Superior temporal gyrus (tissue), 1 donor: Measurements from ENCODE around the gene GRM7.

Experiments used
- DNase-seq: peaks from one replicate; pipeline ENCODE4 v3.0.0-alpha.2; 2016; ENCODE audit errors: extremely low spot score

Gene GRM7

GRCh38 chr3:7787871-7788828 lies 927.2 kb downstream of the GRM7 start:
- peak; percentile 22 for DNase-seq

DNA sequence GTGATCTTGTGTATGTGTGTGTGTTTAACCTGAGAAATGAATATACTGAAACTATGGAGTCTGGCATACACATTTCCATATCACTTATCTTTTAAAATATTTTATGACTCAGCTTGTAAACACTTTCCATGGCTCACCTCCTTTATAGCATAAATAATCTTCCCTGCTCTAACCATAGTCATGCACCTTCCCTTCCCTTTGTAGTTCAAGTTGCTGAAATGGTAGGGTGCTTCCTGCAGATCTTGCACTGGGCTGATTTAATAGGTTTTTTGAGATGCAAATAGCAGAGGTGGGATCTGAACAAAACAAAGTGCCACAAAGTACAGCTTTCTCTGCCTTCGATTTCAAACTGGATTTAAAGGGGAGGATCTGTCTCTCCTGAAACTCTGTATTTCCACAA lies 928.0 kb downstream of the GRM7 start:
- no peak for DNase-seq

- DNase-seq: no peak
Measured at GRCh38 chr3:7789324-7789723, 928.4 kb downstream of the GRM7 start.

GRCh38 chr3:7790141-7790540 lies 929.2 kb downstream of the GRM7 start:
- DNase-seq: no peak
